Activated naive CD4-positive, alpha-beta T cell treated with Interleukin-2 at 50 U/mL for 16 hours (primary cell): Measurements from ENCODE around the gene KLHL30.

ENCODE experiments used
- DNase-seq: peaks from one replicate; pipeline ENCODE4 v3.0.0-alpha.2; 2020

The KLHL30 gene

GRCh38 chr2:238133499-238134392 lies 4.7 kb upstream of the KLHL30 start:
- DNase-seq: no peak

GRCh38 chr2:238134393-238134785 lies 4.1 kb upstream of the KLHL30 start:
- no peak for DNase-seq

- no peak for DNase-seq
Measured at GRCh38 chr2:238135601-238136150, 2.8 kb upstream of the KLHL30 start.

GRCh38 chr2:238136820-238137537 lies 1.5 kb upstream of the KLHL30 start:
- DNase-seq: no peak

GRCh38 chr2:238137885-238138284 lies 583 bp upstream of the KLHL30 start:
- DNase-seq: no peak

GRCh38 chr2:238139196-238140039 lies 950 bp downstream of the KLHL30 start:
- DNase-seq: peak; percentile 25

- DNase-seq: no peak
Measured at GRCh38 chr2:238140040-238140439, 1.6 kb downstream of the KLHL30 start.

GRCh38 chr2:238140721-238141540 lies 2.5 kb downstream of the KLHL30 start:
- DNase-seq: no peak

- no peak for DNase-seq
Measured at GRCh38 chr2:238141541-238142318, 3.3 kb downstream of the KLHL30 start.

- no peak for DNase-seq
Measured at GRCh38 chr2:238142382-238143205, 4.1 kb downstream of the KLHL30 start.

GRCh38 chr2:238143239-238143951 lies 4.9 kb downstream of the KLHL30 start:
- no peak for DNase-seq

- DNase-seq: no peak
Measured at GRCh38 chr2:238144262-238144661, 5.8 kb downstream of the KLHL30 start.

- DNase-seq: no peak
Measured at GRCh38 chr2:238145046-238145445, 6.6 kb downstream of the KLHL30 start.

- DNase-seq: no peak
Measured at GRCh38 chr2:238145851-238146250, 7.4 kb downstream of the KLHL30 start.

- no peak for DNase-seq
Measured at GRCh38 chr2:238146884-238147544, 8.5 kb downstream of the KLHL30 start.

GRCh38 chr2:238148981-238149380 lies 10.5 kb downstream of the KLHL30 start:
- DNase-seq: no peak

- no peak for DNase-seq
Measured at GRCh38 chr2:238149841-238150572, 11.5 kb downstream of the KLHL30 start.

GRCh38 chr2:238150686-238151085 lies 12.2 kb downstream of the KLHL30 start:
- no peak for DNase-seq
